Right lobe of liver (tissue), 6 donors: ENCODE data around the gene GPR3. TPM values are rescaled to one million over a fixed set of nuclear protein-coding genes. Genes with fewer than 3 reads are reported as not detected.

Experiments
- ATAC-seq, 4 donors: fragments of 200-7000 bp; cut with Tn5 transposase; one replicate each; pipeline ENCODE4 v1.9.1; 2020; ENCODE audit warnings: mild to moderate bottlenecking in 4 of 4, moderate library complexity in 4 of 4
- DNase-seq, 3 donors: peaks; one replicate each; pipeline ENCODE4 v3.0.0-alpha.2; 2020
- H3K27ac ChIP-seq, 3 donors: fragments of 200-600 bp; one replicate each; pipeline ENCODE4 v1.8.0; 2022
- H3K27me3 ChIP-seq, 2 donors: fragments of 200-600 bp; one replicate each; pipeline ENCODE4 v1.8.0; 2022
- H3K36me3 ChIP-seq, 4 donors: fragments of 200-600 bp; sonication (generic) in 1 of 4; one replicate each; pipeline versions ENCODE4 v1.5.1 to v1.8.0; 2017 to 2022; ENCODE audit warnings: control low read depth in 1 of 4
- H3K4me1 ChIP-seq, 4 donors: fragments of 200-600 bp; sonication (generic) in 1 of 4; one replicate each; pipeline versions ENCODE4 v1.5.1 to v1.8.0; 2017 to 2022; ENCODE audit warnings: control low read depth in 1 of 4
- H3K4me3 ChIP-seq, 3 donors: fragments of 200-600 bp; one replicate each; pipeline ENCODE4 v1.8.0; 2022
- H3K9me3 ChIP-seq, 4 donors: fragments of 200-600 bp; sonication (generic) in 1 of 4; one replicate each; pipeline versions ENCODE4 v1.5.1 to v1.8.0; 2017 to 2022; ENCODE audit warnings: control low read depth in 1 of 4
- CTCF ChIP-seq, 4 donors: fragments of 200-600 bp in 3 of 4; fragments of 450-650 bp in 1 of 4; IDR thresholded peaks; one replicate each; pipeline versions ENCODE4 v1.5.1 to v1.8.0; 2016 to 2022; ENCODE audit warnings: antibody characterized with exemption in 4 of 4, mild to moderate bottlenecking in 2 of 4
- POLR2A ChIP-seq: fragments of 450-650 bp; IDR thresholded peaks from one replicate; pipeline ENCODE4 v1.6.1; 2017; ENCODE audit warnings: antibody characterized with exemption, mild to moderate bottlenecking
- WGBS: methylation state at CpG from one replicate; pipeline ENCODE4 v1.1.6; 2018; ENCODE audit warnings: low coverage, low lambda C conversion rate; ENCODE audit not compliant: insufficient coverage; ENCODE audit errors: missing lambda C conversion rate; 5-methylcytosine and 5-hydroxymethylcytosine counted together
- intact Hi-C, 2 donors: fragments of 100-400 bp; cut with DNase I; formaldehyde crosslinking; loops; one replicate each; pipeline versions ENCODE4 v1.11.2 to v1.14.1; 2022
- total RNA-seq, 6 experiments: library from RNA; depleted of rRNA in 2 of 6; stranded (reverse); fragments of >200 nt in 2 of 6; fragmentation: NEBNext Ultra II Directional in 3 of 6; extraction: Animal tissue kit (Norgen Biotek cat#: 25700) in 3 of 6; gene quantifications; one replicate each; pipeline versions ENCODE4 v1.1.0 to v1.2.4, GENCODE V29; 2016 to 2023
- donor health status: DM: no; HTN: yes; CAD: no.
- donor health status: DM: no; HTN: no; CAD: no.
- donor health status: DM: no; HTN: no; CAD: no.
- donor health status: DM: no; HTN: yes; CAD: no.
- donor health status: DM: no; HTN: yes; CAD: no.

Gene GPR3
- total RNA-seq, 6 experiments from 2014 or later = 0.19 to 0.43 TPM; not detected in 4

- Histone ChIP-seq H3K27me3 (no peaks in the 10 kb centered on the region), H3K27ac (no peak overlapping the region), H3K36me3 (no peaks in the 10 kb centered on the region), H3K9me3 (no peaks in the 10 kb centered on the region), H3K4me1 (peaks cover 0 to 6% (median 0%) of the 10 kb centered on the region in 4 donors), H3K4me3 (no peak overlapping the region)
- TF ChIP-seq POLR2A (no peak), CTCF (IDR thresholded peaks at IDR 0.05) (peak; percentile 70 to 85 (median 76))
- intact Hi-C loops = no loop called here
- DNase-seq (peak in 2 of 3 donors; percentile 72 to 78), ATAC-seq (peak; percentile 65 to 77 (median 70))
- 39% methylated on average over 4 of the region's 5 CpGs for WGBS
Observed at GRCh38 chr1:27388337-27389005, 4.0 kb upstream of the GPR3 start.

GRCh38 chr1:27391511-27392095 lies 819 bp upstream of the GPR3 start:
- DNase-seq = peak in 1 of 3 donors; percentile 68

GRCh38 chr1:27392778-27393635 lies 585 bp downstream of the GPR3 start:
- H3K27ac ChIP-seq = peak overlapping the region in 1 of 3 donors; percentile 33
- intact Hi-C loops = loop anchor here in 1 of 2 donors (5.0 kb wide), 2 partner anchors 36 to 91 kb away; no protein-coding TSS in a partner anchor
- DNase-seq = no peak

More at GRCh38 chr1:27391511-27392095, 819 bp upstream of the GPR3 start:
- ATAC-seq = peak; percentile 18 to 37 (median 27)
- Histone ChIP-seq H3K4me3 (no peak overlapping the region), H3K27me3 (no peaks in the 10 kb centered on the region), H3K9me3 (no peaks in the 10 kb centered on the region), H3K36me3 (no peaks in the 10 kb centered on the region), H3K4me1 (peaks cover 0 to 6% (median 0%) of the 10 kb centered on the region in 4 donors), H3K27ac (peak overlapping the region; percentile 33 to 54 (median 44))
- 8% methylated on average over 6 of the region's 13 CpGs for WGBS
- no peak for TF ChIP-seq POLR2A
- no peak for TF ChIP-seq CTCF (IDR thresholded peaks at IDR 0.05)
- intact Hi-C loops = loop anchor here in 1 of 2 donors (5.0 kb wide), 2 partner anchors 34 to 89 kb away; no protein-coding TSS in a partner anchor

More at GRCh38 chr1:27392778-27393635, 585 bp downstream of the GPR3 start:
- ATAC-seq = no peak
- Histone ChIP-seq H3K4me3 (peak overlapping the region; percentile 38 to 41 (median 40)), H3K36me3 (no peaks in the 10 kb centered on the region), H3K27me3 (no peaks in the 10 kb centered on the region), H3K4me1 (peaks cover 0 to 6% (median 0%) of the 10 kb centered on the region in 4 donors), H3K9me3 (no peaks in the 10 kb centered on the region)
- no peak for TF ChIP-seq POLR2A
- no peak for TF ChIP-seq CTCF (IDR thresholded peaks at IDR 0.05)
- 17% methylated on average over 8 of the region's 30 CpGs for WGBS
